ENCODE measurements around the gene MAPKAPK2.

DNA sequence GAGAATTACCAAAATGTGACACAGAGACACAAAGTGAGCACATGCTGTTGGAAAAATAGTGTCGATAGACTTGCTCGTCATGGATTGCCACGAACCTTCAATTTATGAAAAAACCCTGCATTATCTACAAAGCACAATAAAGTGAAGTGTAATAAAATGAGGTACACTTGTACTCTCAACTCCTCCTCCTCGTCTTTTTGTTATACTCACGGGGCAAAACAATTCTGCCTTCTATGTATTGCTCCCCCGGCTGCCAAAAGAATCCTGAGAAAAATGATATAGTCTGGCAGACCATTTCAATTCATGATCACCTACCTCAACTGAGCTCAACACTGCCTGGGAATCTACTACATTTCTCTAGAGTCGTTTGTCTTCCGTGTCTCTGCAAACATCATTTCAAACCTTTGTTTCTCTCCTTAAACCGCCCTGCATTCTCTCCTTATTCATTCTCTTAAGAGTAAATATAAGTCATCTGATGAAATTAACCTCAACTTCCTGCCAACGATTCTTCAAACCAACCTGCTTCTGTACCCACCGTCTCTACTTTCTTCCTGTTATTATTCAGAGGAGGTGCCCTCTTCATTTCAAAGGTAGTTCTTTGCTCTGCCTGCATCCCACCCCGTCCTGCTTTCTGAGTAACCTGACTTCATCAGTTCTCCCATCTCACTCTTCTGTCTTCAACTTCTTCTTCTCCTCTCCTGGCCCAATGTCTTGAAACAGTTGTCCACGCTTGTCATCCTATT, 73.0 kb downstream of the MAPKAPK2 start:
- no peak for TF ChIP-seq ZNF274 (IDR thresholded peaks at IDR 0.05; ENCODE audit: low read depth, low read length)
- no peak for TF ChIP-seq SUZ12 (IDR thresholded peaks at IDR 0.05; ENCODE audit: extremely low read depth, insufficient read depth, insufficient read length)
